H9 (cell line): ENCODE results near the gene LBHD2. TPM values are rescaled to one million over a fixed set of nuclear protein-coding genes. Genes with fewer than 3 reads are reported as not detected.

ENCODE experiments used
- DNase-seq: peaks from one replicate; pipeline ENCODE4 v3.0.0-alpha.2; 2017
- H2AFZ ChIP-seq: one replicate; pipeline ENCODE4 v1.6.1; 2013; ENCODE audit warnings: mild to moderate bottlenecking, low read length, control low read depth, moderate library complexity
- H2AK5ac ChIP-seq: 2 replicates; pipeline ENCODE4 v1.6.1; 2013; ENCODE audit warnings: low read length, control low read depth, mixed read lengths; ENCODE audit not compliant: insufficient read length
- H2BK120ac ChIP-seq: one replicate; pipeline ENCODE4 v1.6.1; 2013; ENCODE audit warnings: low read depth, mild to moderate bottlenecking, low read length, control low read depth, inconsistent platforms; ENCODE audit not compliant: poor library complexity, severe bottlenecking
- H2BK12ac ChIP-seq: 2 replicates; pipeline ENCODE4 v1.6.1; 2013; ENCODE audit warnings: low read length, control low read depth, mixed read lengths, low read depth; ENCODE audit not compliant: insufficient read length
- H2BK15ac ChIP-seq: 2 replicates; pipeline ENCODE4 v1.6.1; 2013; ENCODE audit warnings: low read depth, low read length, control low read depth
- H2BK20ac ChIP-seq: one replicate; pipeline ENCODE4 v1.6.1; 2013; ENCODE audit warnings: low read depth, mild to moderate bottlenecking, low read length, control low read depth, inconsistent platforms; ENCODE audit not compliant: poor library complexity, severe bottlenecking
- H2BK5ac ChIP-seq: 2 replicates; pipeline ENCODE4 v1.6.1; 2013; ENCODE audit warnings: low read length, control low read depth, mixed read lengths; ENCODE audit not compliant: insufficient read length
- H3K14ac ChIP-seq: 2 replicates; pipeline ENCODE4 v1.6.1; 2013; ENCODE audit warnings: low read length, control low read depth; ENCODE audit not compliant: insufficient read depth
- H3K18ac ChIP-seq: 2 replicates; pipeline ENCODE4 v1.6.1; 2013; ENCODE audit warnings: low read depth, mild to moderate bottlenecking, mixed read lengths, low read length, control low read depth; ENCODE audit not compliant: insufficient read length
- H3K23ac ChIP-seq: 2 replicates; pipeline ENCODE4 v1.6.1; 2013; ENCODE audit warnings: low read length, control low read depth, mixed read lengths, low read depth; ENCODE audit not compliant: insufficient read length
- H3K23me2 ChIP-seq: 2 replicates; pipeline ENCODE4 v1.6.1; 2013; ENCODE audit warnings: low read depth, mild to moderate bottlenecking, mixed read lengths, low read length, control low read depth; ENCODE audit not compliant: insufficient read length, poor library complexity, severe bottlenecking
- H3K27ac ChIP-seq: 2 replicates; pipeline ENCODE4 v1.5.1; 2013; ENCODE audit warnings: low read length, control low read depth, mixed read lengths, low read depth; ENCODE audit not compliant: insufficient read length
- H3K27me3 ChIP-seq: 2 replicates; pipeline ENCODE4 v1.6.1; 2013; ENCODE audit warnings: low read length, control low read depth, inconsistent platforms; ENCODE audit not compliant: insufficient read depth
- H3K4ac ChIP-seq: 2 replicates; pipeline ENCODE4 v1.6.1; 2013; ENCODE audit warnings: low read depth, mild to moderate bottlenecking, control low read depth, inconsistent platforms, low read length, moderate library complexity
- H3K4me1 ChIP-seq: 2 replicates; pipeline ENCODE4 v1.6.1; 2013; ENCODE audit warnings: low read length, control low read depth, inconsistent platforms; ENCODE audit not compliant: insufficient read depth
- H3K4me2 ChIP-seq: 2 replicates; pipeline ENCODE4 v1.6.1; 2013; ENCODE audit warnings: low read length, control low read depth, mixed read lengths; ENCODE audit not compliant: insufficient read length, insufficient read depth
- H3K56ac ChIP-seq: 2 replicates; pipeline ENCODE4 v1.6.1; 2013; ENCODE audit warnings: low read depth, mild to moderate bottlenecking, mixed read lengths, low read length, control low read depth; ENCODE audit not compliant: insufficient read length
- H3K79me1 ChIP-seq: 2 replicates; pipeline ENCODE4 v1.6.1; 2013; ENCODE audit warnings: low read depth, mild to moderate bottlenecking, moderate library complexity, low read length, control low read depth, inconsistent platforms; ENCODE audit not compliant: insufficient read depth, poor library complexity, severe bottlenecking
- H3K79me2 ChIP-seq: 2 replicates; pipeline ENCODE4 v1.6.1; 2013; ENCODE audit warnings: low read length, control low read depth, inconsistent platforms; ENCODE audit not compliant: insufficient read depth
- H3K9ac ChIP-seq: 2 replicates; pipeline ENCODE4 v1.6.1; 2013; ENCODE audit warnings: low read length, control low read depth, mixed read lengths; ENCODE audit not compliant: insufficient read length; ENCODE audit errors: extremely low read depth
- H3K9me3 ChIP-seq: one replicate; pipeline ENCODE4 v1.6.1; 2013; ENCODE audit warnings: low read depth, low read length, inconsistent platforms; ENCODE audit not compliant: control insufficient read depth
- H3T11ph ChIP-seq: one replicate; pipeline ENCODE4 v1.6.1; 2013; ENCODE audit warnings: mild to moderate bottlenecking, low read length, control low read depth, inconsistent platforms
- H4K20me1 ChIP-seq: one replicate; pipeline ENCODE4 v1.6.1; 2013; ENCODE audit not compliant: control insufficient read depth, insufficient read length, insufficient read depth
- H4K5ac ChIP-seq: 2 replicates; pipeline ENCODE4 v1.6.1; 2013; ENCODE audit warnings: low read depth, mild to moderate bottlenecking, mixed read lengths, low read length, control low read depth; ENCODE audit not compliant: insufficient read length
- H4K8ac ChIP-seq: replicated peaks from 2 replicates; pipeline ENCODE4 v1.6.1; 2013; ENCODE audit warnings: low read length, control low read depth, mixed read lengths, low read depth; ENCODE audit not compliant: insufficient read length
- H4K91ac ChIP-seq: 2 replicates; pipeline ENCODE4 v1.6.1; 2013; ENCODE audit warnings: low read depth, mild to moderate bottlenecking, moderate library complexity, mixed read lengths, low read length, control low read depth; ENCODE audit not compliant: insufficient read length
- H3K27ac Mint-ChIP-seq, 3 experiments: 2 replicates in 2 of 3; 3 replicates in 1 of 3; pipeline ENCODE4 v1.8.0; 2020 to 2021; ENCODE audit warnings: mixed read lengths in 3 of 3, mild to moderate bottlenecking in 1 of 3, moderate library complexity in 1 of 3
- H3K27me3 Mint-ChIP-seq: 2 replicates; pipeline ENCODE4 v1.8.0; 2021; ENCODE audit warnings: low read depth, mild to moderate bottlenecking, moderate library complexity, mixed read lengths
- H3K36me3 Mint-ChIP-seq, 3 experiments: 2 replicates in 2 of 3; 3 replicates in 1 of 3; pipeline ENCODE4 v1.8.0; 2020 to 2021; ENCODE audit warnings: low read depth in 3 of 3, mixed read lengths in 3 of 3; ENCODE audit not compliant: insufficient read depth in 1 of 3
- H3K4me1 Mint-ChIP-seq, 2 experiments: 2 replicates each; pipeline ENCODE4 v1.8.0; 2020; ENCODE audit warnings: mixed read lengths in 2 of 2
- H3K4me3 Mint-ChIP-seq, 2 experiments: 2 replicates in 1 of 2; 3 replicates in 1 of 2; pipeline ENCODE4 v1.8.0; 2020 to 2021; ENCODE audit warnings: mild to moderate bottlenecking in 2 of 2, mixed read lengths in 2 of 2, moderate library complexity in 1 of 2
- H3K9me3 Mint-ChIP-seq, 2 experiments: 2 replicates in 1 of 2; 3 replicates in 1 of 2; pipeline ENCODE4 v1.8.0; 2020; ENCODE audit warnings: mild to moderate bottlenecking in 2 of 2, mixed read lengths in 2 of 2, moderate library complexity in 1 of 2
- WGBS: extraction: QIAGEN DNeasy Blood & Tissue Kit; methylation state at CpG from one replicate; pipeline ENCODE4 v1.1.7; 2013; ENCODE audit warnings: missing lambda C conversion rate, low lambda C conversion rate, mixed read lengths; ENCODE audit not compliant: insufficient read length; ENCODE audit errors: extremely low coverage; 5-methylcytosine and 5-hydroxymethylcytosine counted together
- total RNA-seq: library from RNA; stranded (reverse); gene quantifications from 2 replicates; pipeline ENCODE4 v1.2.1, GENCODE V29; 2021
- TF ChIP-seq, protein P1 (sequence below): fragments of 200-600 bp; sonication (generic); conservative IDR thresholded peaks from 3 replicates; pipeline ENCODE4 v1.8.0; 2021; ENCODE audit warnings: antibody characterized with exemption, mild to moderate bottlenecking

The LBHD2 gene
- total RNA-seq, 1 experiment from 2014 or later, result not detected

DNA sequence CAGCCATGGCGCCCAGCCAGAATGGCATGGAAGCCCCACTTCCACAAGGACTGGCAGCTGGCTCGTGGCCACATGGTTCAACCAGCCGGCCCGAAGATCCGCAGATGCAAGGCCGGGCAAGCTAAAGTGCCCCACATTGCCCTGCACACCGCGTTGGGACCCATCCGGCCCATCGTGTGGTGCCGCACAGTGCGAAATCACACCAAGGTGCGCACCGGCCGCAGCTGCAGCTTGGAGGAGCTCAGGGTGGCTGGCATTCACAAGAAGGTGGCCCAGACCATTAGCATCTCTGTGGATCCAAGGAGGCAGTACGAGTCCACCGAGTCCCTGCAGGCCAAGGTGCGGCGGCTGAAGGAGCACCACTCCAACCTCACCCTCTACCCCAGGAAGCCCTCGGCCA lies 42.5 kb upstream of the LBHD2 start:
- Histone ChIP-seq H2BK20ac (no peak overlapping the region), H3K4me2 (no peak overlapping the region), H3K27ac (no peak overlapping the region), H3K56ac (no peak overlapping the region), H4K20me1 (no peaks in the 10 kb centered on the region), H3K4ac (no peak overlapping the region), H3K79me2 (peaks cover 25% of the 10 kb centered on the region; the same call in 1 of the 2 replicates), H2BK12ac (no peak overlapping the region), H3K23ac (no peak overlapping the region), H2BK5ac (no peak overlapping the region), H3K4me1 (peaks cover 2% of the 10 kb centered on the region; the same call in 1 of the 2 replicates), H3K9ac (no peak overlapping the region), H2AFZ (no peak overlapping the region), H3K23me2 (no peaks in the 10 kb centered on the region), H2BK15ac (no peak overlapping the region), H2BK120ac (no peak overlapping the region), H4K8ac (no peak overlapping the region), H3K14ac (no peak overlapping the region), H3K18ac (no peak overlapping the region), H3T11ph (no peak overlapping the region), H3K27me3 (no peaks in the 10 kb centered on the region), H4K91ac (no peak overlapping the region), H4K5ac (no peak overlapping the region), H3K9me3 (no peaks in the 10 kb centered on the region), H3K79me1 (peaks cover 7% of the 10 kb centered on the region), H2AK5ac (no peak overlapping the region)
- H3K36me3 Mint-ChIP-seq, result peaks cover 6 to 16% (median 15%) of the 10 kb centered on the region in 3 experiments; a peak in 5 of 7 replicates
- no peaks in the 10 kb centered on the region for H3K9me3 Mint-ChIP-seq
- peak overlapping the region in 2 of 3 experiments; percentile 35 to 70; a peak in 3 of 7 replicates for H3K27ac Mint-ChIP-seq
- no CpG with 5 or more reads among the region's 20 CpGs for WGBS
- TF ChIP-seq, protein P1, sequence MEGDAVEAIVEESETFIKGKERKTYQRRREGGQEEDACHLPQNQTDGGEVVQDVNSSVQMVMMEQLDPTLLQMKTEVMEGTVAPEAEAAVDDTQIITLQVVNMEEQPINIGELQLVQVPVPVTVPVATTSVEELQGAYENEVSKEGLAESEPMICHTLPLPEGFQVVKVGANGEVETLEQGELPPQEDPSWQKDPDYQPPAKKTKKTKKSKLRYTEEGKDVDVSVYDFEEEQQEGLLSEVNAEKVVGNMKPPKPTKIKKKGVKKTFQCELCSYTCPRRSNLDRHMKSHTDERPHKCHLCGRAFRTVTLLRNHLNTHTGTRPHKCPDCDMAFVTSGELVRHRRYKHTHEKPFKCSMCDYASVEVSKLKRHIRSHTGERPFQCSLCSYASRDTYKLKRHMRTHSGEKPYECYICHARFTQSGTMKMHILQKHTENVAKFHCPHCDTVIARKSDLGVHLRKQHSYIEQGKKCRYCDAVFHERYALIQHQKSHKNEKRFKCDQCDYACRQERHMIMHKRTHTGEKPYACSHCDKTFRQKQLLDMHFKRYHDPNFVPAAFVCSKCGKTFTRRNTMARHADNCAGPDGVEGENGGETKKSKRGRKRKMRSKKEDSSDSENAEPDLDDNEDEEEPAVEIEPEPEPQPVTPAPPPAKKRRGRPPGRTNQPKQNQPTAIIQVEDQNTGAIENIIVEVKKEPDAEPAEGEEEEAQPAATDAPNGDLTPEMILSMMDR, result no peak
- no peaks in the 10 kb centered on the region; the same call in 1 of the 2 replicates for H3K27me3 Mint-ChIP-seq
- peaks cover 13 to 16% of the 10 kb centered on the region in 2 experiments for H3K4me1 Mint-ChIP-seq
- DNase-seq, result no peak
- no peak overlapping the region for H3K4me3 Mint-ChIP-seq
